Measurements from ENCODE around the gene DNAJC10.
"Not testable (repeated sequence)": the region's sequence is repeated elsewhere in the genome, so short reads cannot be mapped to it uniquely, and the experiment has no call there.

The DNAJC10 gene

GRCh38 chr2:182726473-182726872, 10.4 kb downstream of the DNAJC10 start:
- DNase-seq = no peak

DNA sequence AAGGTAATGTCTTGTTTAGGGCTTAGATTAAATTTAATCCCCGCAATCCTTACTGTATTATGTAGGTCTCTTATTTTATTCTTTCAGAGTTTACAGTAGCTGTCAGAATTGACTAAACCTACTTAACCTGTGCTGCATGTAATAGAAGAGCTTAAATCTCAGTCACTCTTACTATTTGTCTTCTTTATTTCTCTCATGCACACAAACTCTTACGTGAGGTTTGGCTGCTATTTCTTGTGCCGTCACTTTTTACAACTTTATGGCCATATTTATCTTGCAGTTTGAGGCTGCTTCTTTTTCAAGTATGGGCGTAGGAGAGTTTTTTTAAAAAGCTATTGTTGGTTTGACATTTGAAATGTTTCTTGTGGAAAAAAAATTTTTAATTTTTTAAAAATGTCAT, 12.0 kb downstream of the DNAJC10 start:
- DNase-seq = no peak

GRCh38 chr2:182729710-182730339, 13.8 kb downstream of the DNAJC10 start:
- DNase-seq = no peak

GRCh38 chr2:182730486-182730885, 14.4 kb downstream of the DNAJC10 start:
- DNase-seq = no peak

DNA sequence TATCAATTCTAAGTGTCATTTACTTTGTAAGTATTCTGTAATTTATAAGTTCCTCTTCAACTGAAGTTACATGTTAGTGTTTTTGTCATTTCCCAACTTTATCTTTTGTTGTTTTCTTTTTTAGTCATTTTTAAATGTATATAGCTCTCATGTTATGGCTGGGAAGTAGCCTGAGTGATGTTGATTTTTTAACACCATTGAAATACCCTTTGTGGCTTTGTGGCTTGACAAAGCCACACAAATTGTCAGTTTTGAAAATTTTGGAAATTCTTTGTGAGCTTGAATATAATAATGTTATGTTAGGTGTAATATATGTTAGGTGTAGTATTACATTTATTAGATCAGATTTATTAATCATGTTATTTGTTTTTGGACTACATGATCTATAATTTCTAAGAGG, 16.7 kb downstream of the DNAJC10 start:
- DNase-seq = no peak

DNA sequence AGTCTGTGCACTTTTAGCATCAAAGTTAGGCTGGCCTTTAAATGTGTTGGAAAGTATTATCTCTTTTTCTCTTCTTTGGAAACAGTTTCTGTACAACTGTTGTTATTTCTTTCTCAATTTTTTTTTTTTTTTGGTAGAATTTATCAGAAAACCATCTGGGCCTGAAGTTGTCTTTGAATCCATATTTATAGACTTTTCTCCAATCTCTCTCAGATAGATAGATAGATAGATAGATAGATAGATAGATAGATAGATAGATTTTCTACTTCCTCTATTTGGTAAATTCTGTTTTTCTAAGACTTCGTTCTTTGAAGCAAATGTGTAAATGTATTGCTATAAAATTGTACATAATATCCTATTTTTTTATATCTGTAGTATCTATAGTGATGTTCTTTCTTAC, 17.5 kb downstream of the DNAJC10 start:
- no peak for DNase-seq

DNA sequence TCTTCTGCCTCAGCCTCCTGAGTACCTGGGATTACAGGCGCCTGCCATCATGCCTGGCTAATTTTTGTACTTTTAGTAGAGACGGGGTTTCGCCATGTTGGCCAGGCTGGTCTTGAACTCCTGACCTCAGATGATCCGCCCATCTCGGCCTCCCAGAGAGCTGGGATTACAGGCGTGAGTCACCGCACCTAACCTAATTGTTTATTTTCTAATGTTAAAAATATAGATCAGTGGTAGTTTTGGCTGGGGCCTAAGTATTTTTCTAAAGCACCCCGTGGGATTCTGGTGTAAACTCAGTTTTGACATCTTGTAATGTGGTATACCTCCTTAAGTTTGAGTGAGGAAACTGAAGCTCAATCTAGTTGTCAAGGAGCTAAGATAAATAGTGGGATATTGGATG, 20.8 kb downstream of the DNAJC10 start:
- not testable (repeated sequence) for DNase-seq

DNA sequence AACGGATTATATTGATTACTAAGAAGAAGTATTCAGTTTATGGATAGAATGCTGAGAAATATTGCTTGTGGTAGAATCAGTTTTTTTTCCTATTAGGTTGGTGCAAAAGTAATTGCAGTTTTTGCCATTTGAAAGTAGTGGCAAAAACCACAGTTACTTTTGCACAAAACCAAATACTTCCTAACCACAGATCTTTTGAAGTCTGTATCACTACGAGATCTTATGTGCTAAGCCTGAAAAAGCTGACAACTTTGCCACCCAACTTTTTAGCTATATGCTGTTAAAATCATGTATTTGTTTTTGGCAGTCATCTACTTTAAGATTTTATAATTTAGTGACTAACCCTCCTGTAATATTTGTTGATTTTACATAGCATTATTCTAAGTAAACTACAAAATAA, 24.6 kb downstream of the DNAJC10 start:
- no peak for DNase-seq

DNA sequence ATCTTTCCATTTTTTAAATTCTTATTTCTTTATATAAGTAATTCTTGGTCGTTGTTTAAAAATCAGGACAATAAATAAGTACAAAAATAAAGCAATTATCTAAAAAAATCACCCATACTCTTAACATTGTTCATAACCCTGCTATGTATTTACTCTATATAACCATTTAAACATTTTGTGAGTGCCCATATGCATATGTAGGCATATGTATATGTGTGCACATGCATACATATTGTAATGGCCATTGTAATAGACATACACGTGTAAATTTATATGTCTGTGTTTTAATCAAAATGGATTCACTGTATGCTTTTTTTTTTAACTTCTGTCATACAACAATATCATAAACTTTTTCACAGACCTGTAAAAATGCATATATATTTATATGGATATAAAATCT, 25.6 kb downstream of the DNAJC10 start:
- no peak for DNase-seq

DNA sequence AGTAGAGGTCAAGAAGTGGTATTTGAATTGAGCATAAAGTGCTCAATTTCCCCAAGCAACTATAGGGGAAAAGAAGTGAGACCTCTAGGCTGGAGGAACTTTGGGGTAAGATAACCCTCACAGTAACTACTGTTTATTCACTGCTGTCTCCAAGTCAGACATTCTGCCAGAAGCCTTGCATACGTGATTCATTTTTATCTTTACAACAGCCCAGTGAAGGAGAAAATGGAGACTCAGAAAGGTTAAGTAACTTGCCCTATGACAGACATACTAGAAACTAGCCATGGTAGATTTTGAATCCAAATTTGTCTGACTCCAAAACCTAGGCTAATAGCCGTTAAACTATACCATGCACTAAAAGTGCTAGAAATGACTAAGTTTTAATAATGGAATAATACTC, 28.4 kb downstream of the DNAJC10 start:
- DNase-seq = no peak

DNA sequence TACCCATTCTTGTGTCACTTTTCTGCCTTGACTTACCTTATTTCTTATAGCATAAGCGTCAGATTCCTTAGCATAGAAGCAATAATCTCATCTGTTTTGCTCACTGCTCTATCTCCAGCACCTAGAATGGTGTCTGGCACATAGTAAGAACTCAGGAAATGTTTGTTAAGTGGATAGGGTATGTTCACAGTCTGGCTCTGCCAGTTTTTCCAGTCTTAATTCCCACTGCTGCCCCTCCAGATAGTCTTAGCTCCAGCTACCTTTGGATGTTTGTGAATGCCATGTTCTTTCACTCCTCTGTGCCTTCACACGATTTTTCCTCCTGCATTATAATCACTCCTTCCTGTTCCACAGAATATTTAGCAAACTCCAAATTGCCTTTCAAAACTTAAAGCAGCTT, 29.0 kb downstream of the DNAJC10 start:
- DNase-seq = no peak

- not testable (repeated sequence) for DNase-seq
These were observed 29.8 kb downstream of the DNAJC10 start for GRCh38 chr2:182745894-182746293.

- DNase-seq = no peak
These were observed 38.2 kb downstream of the DNAJC10 start for GRCh38 chr2:182754231-182754630.

DNA sequence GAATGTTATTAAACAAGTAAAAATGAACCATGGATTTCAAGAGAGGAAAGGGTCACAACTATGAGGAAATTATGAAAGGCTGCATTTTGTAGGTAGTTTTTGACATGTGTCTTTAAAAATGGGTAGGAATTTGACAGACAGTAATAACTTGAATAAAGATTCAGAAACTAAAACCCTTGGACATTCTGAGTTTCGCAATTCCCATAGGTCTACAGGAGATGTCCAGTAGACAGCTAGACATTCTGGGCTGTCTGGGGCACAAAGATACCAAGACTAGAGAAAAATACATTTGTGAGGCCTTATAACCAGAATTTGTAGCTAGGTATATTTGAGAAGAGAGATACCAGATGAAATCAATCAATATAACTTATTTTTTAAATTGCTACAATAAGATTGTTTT, 42.3 kb downstream of the DNAJC10 start:
- no peak for DNase-seq

- DNase-seq = no peak
These were observed 45.8 kb downstream of the DNAJC10 start for GRCh38 chr2:182761903-182762302.

DNA sequence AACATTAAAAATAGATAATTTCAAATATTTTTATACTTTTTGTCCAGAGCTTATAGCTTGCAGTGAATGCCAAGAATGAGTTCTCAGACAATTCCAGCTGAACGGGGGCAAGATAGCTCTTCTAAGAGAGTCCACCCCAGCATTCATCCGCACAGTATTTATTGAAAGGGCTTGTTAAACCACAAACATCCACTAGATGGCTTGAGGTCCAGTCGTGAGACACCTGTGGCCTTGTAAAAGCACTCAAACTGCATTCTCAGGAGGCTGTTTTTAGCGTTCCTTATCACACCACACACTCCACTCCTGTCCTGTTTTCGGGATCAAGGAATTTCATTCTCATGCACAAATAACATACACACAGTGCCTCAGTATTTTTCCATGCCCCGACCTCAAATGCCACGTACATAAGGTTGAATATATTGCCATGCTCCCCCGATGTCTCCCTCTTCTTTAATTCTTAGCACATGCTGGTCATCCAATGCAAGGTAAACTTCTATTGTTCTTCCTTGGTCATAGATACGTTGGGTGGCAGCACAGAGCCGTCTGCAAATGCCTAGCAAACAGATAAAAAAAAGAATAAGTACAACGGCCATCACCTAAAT, 47.4 kb downstream of the DNAJC10 start:
- peak; percentile 19 to 48 for DNase-seq

DNA sequence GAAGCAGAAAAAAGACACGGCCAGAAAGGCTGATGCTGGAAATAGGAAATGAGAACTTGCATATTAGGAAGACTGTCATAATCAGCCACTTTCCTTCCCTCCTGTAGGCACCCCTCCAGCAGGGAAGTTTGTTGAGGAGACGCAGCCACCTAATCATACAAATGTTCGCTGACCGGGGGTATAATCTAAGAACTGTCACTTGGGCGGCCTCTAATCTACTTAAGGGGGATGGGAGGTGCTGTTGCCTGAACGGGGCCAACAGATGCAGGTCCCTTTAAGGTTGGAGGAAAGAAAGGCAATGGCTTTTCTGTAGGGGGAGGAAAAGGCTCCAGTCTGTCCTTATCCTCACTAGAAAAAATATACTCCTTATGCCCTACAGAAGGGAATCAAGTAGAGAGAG, 50.6 kb downstream of the DNAJC10 start:
- no peak for DNase-seq

- DNase-seq = peak in 1 of 2 experiments; percentile 21
These were observed 51.5 kb downstream of the DNAJC10 start for GRCh38 chr2:182767578-182767977.

GRCh38 chr2:182768950-182769349, 52.9 kb downstream of the DNAJC10 start:
- not testable (repeated sequence) for DNase-seq

DNA sequence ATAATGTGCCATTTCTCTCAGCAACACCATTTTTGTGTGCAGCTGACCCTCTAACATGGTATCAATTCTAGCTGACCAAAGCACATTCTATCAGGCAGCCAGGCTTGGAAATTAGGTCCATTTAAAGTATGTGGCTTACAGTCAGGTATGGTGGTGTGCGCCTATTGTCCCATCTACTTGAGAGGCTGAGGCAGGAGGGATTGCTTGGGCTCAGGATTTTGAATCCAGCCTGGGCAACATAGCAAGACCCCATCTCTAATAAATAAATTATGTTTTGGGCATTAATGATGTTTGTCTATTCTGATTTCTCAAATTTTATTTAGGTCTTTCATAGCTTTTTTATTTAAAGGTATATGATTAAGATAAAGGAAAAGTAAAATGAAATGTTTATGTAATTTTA, 63.3 kb downstream of the DNAJC10 start:
- DNase-seq = no peak

GRCh38 chr2:182781099-182781498, 65.0 kb downstream of the DNAJC10 start:
- not testable (repeated sequence) for DNase-seq

DNA sequence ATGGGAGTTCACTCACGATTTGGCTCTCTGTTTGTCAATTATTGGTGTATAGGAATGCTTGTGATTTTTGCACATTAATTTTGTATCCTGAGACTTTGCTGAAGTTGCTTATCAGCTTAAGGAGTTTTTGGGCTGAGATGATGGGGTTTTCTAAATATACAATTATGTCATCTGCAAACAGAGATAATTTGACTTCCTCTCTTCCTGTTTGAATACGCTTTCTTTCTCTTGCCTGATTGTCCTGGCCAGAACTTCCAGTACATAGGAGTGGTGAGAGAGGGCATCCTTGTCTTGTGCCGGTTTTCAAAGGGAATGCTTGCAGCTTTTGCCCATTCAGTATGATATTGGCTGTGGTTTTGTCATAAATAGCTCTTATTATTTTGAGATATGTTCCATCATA, 66.6 kb downstream of the DNAJC10 start:
- DNase-seq = not testable (repeated sequence)

DNA sequence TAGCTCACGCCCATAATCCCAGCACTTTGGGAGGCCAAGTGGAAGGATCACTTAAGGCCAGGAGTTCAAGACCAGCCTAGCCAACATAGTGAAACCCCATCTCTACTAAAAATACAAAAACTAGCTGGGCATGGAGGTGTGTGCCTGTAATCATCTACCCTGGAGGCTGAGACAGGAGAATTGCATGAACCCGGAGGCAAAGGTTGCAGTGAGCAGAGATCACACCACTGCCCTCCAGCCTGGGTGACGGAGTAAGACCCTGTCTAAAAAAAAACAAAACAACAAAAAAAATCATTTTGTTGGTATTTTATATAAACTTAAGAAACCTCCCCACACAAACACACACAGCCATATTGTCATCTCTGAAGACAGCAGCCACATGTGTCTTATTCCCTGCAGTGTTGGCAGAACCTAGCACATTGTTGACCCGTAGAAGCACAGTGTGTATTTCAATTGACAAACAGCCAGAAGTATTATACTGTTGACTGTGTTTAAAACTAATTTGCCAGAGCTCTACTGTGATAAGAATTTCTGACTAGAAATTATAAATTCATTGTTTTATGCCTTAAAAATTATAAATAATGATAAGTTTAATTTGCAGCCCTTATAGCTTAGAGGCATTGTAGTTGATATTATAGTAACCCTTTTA, 68.1 kb downstream of the DNAJC10 start:
- DNase-seq = no peak

DNA sequence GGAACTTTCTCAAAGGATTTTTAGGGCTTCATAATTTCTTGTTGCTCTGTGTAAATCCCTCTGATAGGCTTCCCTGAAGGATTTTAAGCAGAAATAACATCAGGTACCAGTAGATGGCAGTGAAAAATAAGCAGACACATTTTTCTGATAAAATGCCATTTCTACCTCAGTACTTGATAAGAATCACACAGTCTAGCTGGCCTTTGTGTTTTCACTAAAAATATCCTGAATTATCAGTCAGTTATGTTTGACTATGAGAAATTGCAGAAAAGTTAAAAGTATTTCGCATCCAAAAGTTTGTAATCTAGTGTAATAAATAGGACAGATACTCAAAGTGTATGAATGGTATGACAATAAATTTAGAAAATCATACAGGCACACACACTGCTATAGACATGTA, 68.7 kb downstream of the DNAJC10 start:
- DNase-seq = peak in 1 of 2 experiments; percentile 36

DNA sequence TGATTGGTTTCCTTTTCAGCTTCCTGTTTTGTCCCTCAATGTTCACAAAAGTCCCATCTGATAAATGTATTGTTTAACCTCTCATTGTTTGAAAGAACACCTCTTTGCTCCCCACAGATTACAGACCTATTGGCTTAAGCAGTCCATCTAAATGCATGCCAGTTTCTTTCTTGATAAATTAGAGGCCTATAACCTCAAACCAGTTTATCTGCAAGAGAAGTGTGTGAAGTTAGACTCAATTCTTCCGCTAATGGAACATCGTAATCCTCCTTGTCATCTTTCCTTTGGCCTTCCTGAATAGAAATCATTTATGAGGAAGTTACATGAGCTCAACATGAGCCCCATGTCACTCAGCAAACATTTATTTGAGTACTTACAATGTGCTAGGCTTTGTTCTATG, 76.4 kb downstream of the DNAJC10 start:
- DNase-seq = no peak
